HepG2 (cell line): ENCODE measurements around the gene LBR. TPM values are rescaled to one million over a fixed set of nuclear protein-coding genes. Genes with fewer than 3 reads are reported as not detected.

Source experiments
- AKAP8 ChIP-seq: sonication (generic); formaldehyde crosslinking; IDR thresholded peaks from 2 replicates; pipeline ENCODE4 v1.5.1; 2020; ENCODE audit warnings: mild to moderate bottlenecking, missing genetic modification reagents
- BCL6 ChIP-seq: IDR thresholded peaks from 2 replicates; pipeline ENCODE4 v1.6.1; 2016; ENCODE audit warnings: missing genetic modification reagents, missing compliant biosample characterization
- BCLAF1 ChIP-seq: fragments of 450-650 bp; IDR thresholded peaks from 2 replicates; pipeline ENCODE4 v1.6.1; 2017; ENCODE audit warnings: mild to moderate bottlenecking
- CEBPB ChIP-seq: IDR thresholded peaks from 2 replicates; pipeline ENCODE4 v1.6.1; 2011; ENCODE audit warnings: low read depth, low read length, improper control_type of control experiment, borderline replicate concordance
- CEBPG ChIP-seq: IDR thresholded peaks from 2 replicates; pipeline ENCODE4 v1.6.1; 2016
- CREM ChIP-seq, 2 experiments: sonication (generic) in 1 of 2; formaldehyde crosslinking in 1 of 2; IDR thresholded peaks; 2 replicates each; pipeline versions ENCODE4 v1.4.0 to v1.6.1; 2016 to 2020; ENCODE audit warnings: antibody characterized with exemption in 1 of 2, mild to moderate bottlenecking in 1 of 2, missing genetic modification reagents in 1 of 2
- DMAP1 ChIP-seq: IDR thresholded peaks from 2 replicates; pipeline ENCODE4 v1.6.1; 2016
- FOXK1 ChIP-seq: sonication (generic); formaldehyde crosslinking; IDR thresholded peaks from 2 replicates; pipeline ENCODE4 v1.4.0; 2020; ENCODE audit warnings: low read depth, missing genetic modification reagents, borderline replicate concordance
- FOXP1 ChIP-seq, 2 experiments: fragments of 450-650 bp in 1 of 2; IDR thresholded peaks; 2 replicates each; pipeline ENCODE4 v1.6.1; 2017 to 2018; ENCODE audit warnings: antibody characterized with exemption in 1 of 2
- HCFC1 ChIP-seq: fragments of 150-350 bp; IDR thresholded peaks from 2 replicates; pipeline ENCODE4 v1.6.1; 2014; ENCODE audit warnings: low read depth, low read length
- HDAC1 ChIP-seq: sonication (generic); formaldehyde crosslinking; IDR thresholded peaks from 2 replicates; pipeline ENCODE4 v1.5.1; 2020; ENCODE audit warnings: mild to moderate bottlenecking, missing genetic modification reagents
- HMG20A ChIP-seq: IDR thresholded peaks from 2 replicates; pipeline ENCODE4 v1.6.1; 2016; ENCODE audit warnings: borderline replicate concordance
- HNRNPK ChIP-seq: fragments of 200-400 bp; formaldehyde crosslinking; IDR thresholded peaks from 2 replicates; pipeline ENCODE4 v1.6.1; 2018; ENCODE audit warnings: low read length, low read depth, moderate library complexity, mild to moderate bottlenecking; ENCODE audit not compliant: poor library complexity, severe bottlenecking
- ISL2 ChIP-seq: sonication (generic); formaldehyde crosslinking; IDR thresholded peaks from 2 replicates; pipeline ENCODE4 v1.5.0; 2020; ENCODE audit warnings: missing genetic modification reagents
- MED1 ChIP-seq: sonication (generic); formaldehyde crosslinking; IDR thresholded peaks from 2 replicates; pipeline ENCODE4 v1.4.0; 2020; ENCODE audit warnings: missing genetic modification reagents
- NR2F6 ChIP-seq, 2 experiments: IDR thresholded peaks; 2 replicates each; pipeline ENCODE4 v1.6.1; 2016; ENCODE audit warnings: antibody characterized with exemption in 1 of 2, mild to moderate bottlenecking in 1 of 2
- POLR2A ChIP-seq, 2 experiments: IDR thresholded peaks; 2 replicates each; pipeline ENCODE4 v1.6.1; 2011; ENCODE audit warnings: low read depth in 2 of 2, low read length in 2 of 2, mild to moderate bottlenecking in 1 of 2, moderate library complexity in 1 of 2; ENCODE audit not compliant: insufficient read depth in 1 of 2
- RXRB ChIP-seq: IDR thresholded peaks from 2 replicates; pipeline ENCODE4 v1.6.1; 2016; ENCODE audit warnings: borderline replicate concordance, missing genetic modification reagents, missing compliant biosample characterization
- SMC3 ChIP-seq: IDR thresholded peaks from 2 replicates; pipeline ENCODE4 v1.6.1; 2011; ENCODE audit warnings: low read length, improper control_type of control experiment
- ZMAT3 ChIP-seq: sonication (generic); formaldehyde crosslinking; conservative IDR thresholded peaks from 2 replicates; pipeline ENCODE4 v1.7.0; 2021; ENCODE audit warnings: missing genetic modification reagents
- ZNF280D ChIP-seq: sonication (generic); formaldehyde crosslinking; IDR thresholded peaks from 2 replicates; pipeline ENCODE4 v1.5.1; 2020; ENCODE audit warnings: mild to moderate bottlenecking, missing genetic modification reagents
- ZNF530 ChIP-seq: sonication (generic); formaldehyde crosslinking; IDR thresholded peaks from 2 replicates; pipeline ENCODE4 v1.5.0; 2020; ENCODE audit warnings: low read depth, mild to moderate bottlenecking, missing genetic modification reagents
- ZNF883 ChIP-seq: sonication (generic); formaldehyde crosslinking; IDR thresholded peaks from 2 replicates; pipeline ENCODE4 v1.5.1; 2020; ENCODE audit warnings: mild to moderate bottlenecking, missing genetic modification reagents; ENCODE audit errors: not compliant biosample characterization
- ZNF891 ChIP-seq: sonication (generic); formaldehyde crosslinking; IDR thresholded peaks from 2 replicates; pipeline ENCODE4 v1.5.0; 2020; ENCODE audit warnings: mild to moderate bottlenecking, missing genetic modification reagents
- polyA plus RNA-seq, 8 experiments: library from polyadenylated mRNA; depleted of rRNA in 3 of 8; stranded (reverse) in 7 of 8; unstranded in 1 of 8; fragments of >200 nt; fragmentation: Illumina TruSeq in 4 of 8; extraction: Trizol in 4 of 8; gene quantifications; 2 replicates each; pipeline versions ENCODE4 v1.2.1 to v1.2.3, GENCODE V29; 2011 to 2016; ENCODE audit warnings: low read depth in 4 of 8, missing spikeins in 1 of 8, mixed read lengths in 1 of 8; ENCODE audit not compliant: insufficient read depth in 1 of 8
- total RNA-seq, 5 experiments: library from RNA; depleted of rRNA; stranded (reverse); fragments of >200 nt; fragmentation: Illumina TruSeq; extraction: Trizol; gene quantifications; 2 replicates each; pipeline ENCODE4 v1.2.3, GENCODE V29; 2016; ENCODE audit warnings: low read depth in 1 of 5

Gene LBR
- total and polyA plus RNA-seq, 2 of the 13 experiments (the other 11 are each of a cell fraction or from before 2014, with no cell fraction given): 38.9 to 76.7 TPM

GRCh38 chr1:225453797-225454648 lies 26.2 kb upstream of the LBR start (continued):
- TF ChIP-seq BCLAF1: no peak
- TF ChIP-seq ZNF530 (CRISPR knock-in tag): no peak
- peak; percentile 77 for TF ChIP-seq BCL6
- TF ChIP-seq CEBPG (CRISPR knock-in tag): peak; percentile 82
- TF ChIP-seq RXRB (CRISPR knock-in tag): peak; percentile 15; the same call in 1 of the 2 replicates
- peak; percentile 41; the same call in 1 of the 2 replicates for TF ChIP-seq MED1 (CRISPR knock-in tag)
- TF ChIP-seq NR2F6 (IDR thresholded peaks at IDR 0.05): 0 out of 2 replicates have a peak, but pooled peaks have one; percentile 26
- TF ChIP-seq NR2F6 (CRISPR knock-in tag; IDR thresholded peaks at IDR 0.05): 0 out of 2 replicates have a peak, but pooled peaks have one; percentile 10
- TF ChIP-seq ZMAT3 (CRISPR knock-in tag): no peak
- TF ChIP-seq AKAP8 (CRISPR knock-in tag): no peak
- 0 out of 2 replicates have a peak, but pooled peaks have one; percentile 9 for TF ChIP-seq SMC3
- peak; percentile 34; the same call in 1 of the 2 replicates for TF ChIP-seq CREM (IDR thresholded peaks at IDR 0.05)
- no peak for TF ChIP-seq CREM (CRISPR knock-in tag; IDR thresholded peaks at IDR 0.05)
- no peak for TF ChIP-seq FOXP1 (IDR thresholded peaks at IDR 0.05)
- peak; percentile 73 for TF ChIP-seq FOXP1 (CRISPR knock-in tag; IDR thresholded peaks at IDR 0.05)
- TF ChIP-seq HDAC1: 0 out of 2 replicates have a peak, but pooled peaks have one; percentile 33
- no peak for TF ChIP-seq HCFC1
- TF ChIP-seq ISL2 (CRISPR knock-in tag): no peak
- peak; percentile 43; the same call in 1 of the 2 replicates for TF ChIP-seq HMG20A (CRISPR knock-in tag)
- TF ChIP-seq ZNF883 (CRISPR knock-in tag): no peak
- TF ChIP-seq CEBPB: peak; percentile 81; the same call in 1 of the 2 replicates
- TF ChIP-seq DMAP1 (CRISPR knock-in tag): no peak
- no peak for TF ChIP-seq ZNF280D
- no peak for TF ChIP-seq POLR2A (IDR thresholded peaks at IDR 0.05; ENCODE audit: insufficient read depth in 1 of 2, low read depth in 2 of 2, low read length in 2 of 2)
- no peak for TF ChIP-seq HNRNPK
- TF ChIP-seq ZNF891 (CRISPR knock-in tag): no peak
- peak; percentile 35; the same call in 1 of the 2 replicates for TF ChIP-seq FOXK1 (CRISPR knock-in tag)
